HT-29 (cell line): Measurements from ENCODE around the gene BCR. TPM values are rescaled to one million over a fixed set of nuclear protein-coding genes. Genes with fewer than 3 reads are reported as not detected.

ENCODE experiments used
- DNase-seq: peaks from one replicate; pipeline ENCODE4 v3.0.0-alpha.2; 2015; ENCODE audit warnings: low spot score
- total RNA-seq: library from RNA; depleted of rRNA; stranded (reverse); fragments of >200 nt; shearing (Covaris generic); gene quantifications from 2 replicates; pipeline ENCODE4 v1.2.3, GENCODE V29; 2014

BCR gene
- total RNA-seq, 1 experiment from 2014 or later, result 69.1 TPM

- DNase-seq, result no peak
Observed at GRCh38 chr22:23229646-23230045, 49.3 kb downstream of the BCR start.

- DNase-seq, result no peak
Observed at GRCh38 chr22:23230348-23231068, 50.2 kb downstream of the BCR start.

GRCh38 chr22:23231471-23232093 is 51.3 kb downstream of the BCR start:
- no peak for DNase-seq

- DNase-seq, result no peak
Observed at GRCh38 chr22:23232094-23232905, 52.0 kb downstream of the BCR start.

GRCh38 chr22:23233084-23233531 is 52.8 kb downstream of the BCR start:
- DNase-seq, result no peak

GRCh38 chr22:23233752-23234408 is 53.6 kb downstream of the BCR start:
- no peak for DNase-seq

GRCh38 chr22:23234409-23235161 is 54.3 kb downstream of the BCR start:
- DNase-seq, result no peak

GRCh38 chr22:23235425-23235824 is 55.1 kb downstream of the BCR start:
- no peak for DNase-seq

GRCh38 chr22:23236026-23236425 is 55.7 kb downstream of the BCR start:
- no peak for DNase-seq

- no peak for DNase-seq
Observed at GRCh38 chr22:23236440-23237184, 56.3 kb downstream of the BCR start.

GRCh38 chr22:23237201-23237798 is 57.0 kb downstream of the BCR start:
- DNase-seq, result no peak

GRCh38 chr22:23237841-23238240 is 57.5 kb downstream of the BCR start:
- DNase-seq, result no peak

- DNase-seq, result no peak
Observed at GRCh38 chr22:23238707-23239106, 58.4 kb downstream of the BCR start.

GRCh38 chr22:23239429-23239828 is 59.1 kb downstream of the BCR start:
- no peak for DNase-seq

GRCh38 chr22:23240639-23241389 is 60.5 kb downstream of the BCR start:
- DNase-seq, result peak; percentile 39

- DNase-seq, result no peak
Observed at GRCh38 chr22:23241562-23242472, 61.5 kb downstream of the BCR start.

- DNase-seq, result no peak
Observed at GRCh38 chr22:23242473-23243001, 62.2 kb downstream of the BCR start.

- no peak for DNase-seq
Observed at GRCh38 chr22:23243006-23243573, 62.8 kb downstream of the BCR start.
